SIG-M5 (cell line): ENCODE results near the gene ADGRL3.
"Not testable (repeated sequence)": the region's sequence is repeated elsewhere in the genome, so short reads cannot be mapped to it uniquely, and the experiment has no call there.

Experiments used
- DNase-seq: peaks from one replicate; lab custom pipeline; 2025; lab: John Stamatoyannopoulos, UW

Gene ADGRL3

GRCh38 chr4:61356696-61357095, 156.6 kb downstream of the ADGRL3 start:
- no peak for DNase-seq

GRCh38 chr4:61359301-61359700, 159.2 kb downstream of the ADGRL3 start:
- DNase-seq: no peak

DNA sequence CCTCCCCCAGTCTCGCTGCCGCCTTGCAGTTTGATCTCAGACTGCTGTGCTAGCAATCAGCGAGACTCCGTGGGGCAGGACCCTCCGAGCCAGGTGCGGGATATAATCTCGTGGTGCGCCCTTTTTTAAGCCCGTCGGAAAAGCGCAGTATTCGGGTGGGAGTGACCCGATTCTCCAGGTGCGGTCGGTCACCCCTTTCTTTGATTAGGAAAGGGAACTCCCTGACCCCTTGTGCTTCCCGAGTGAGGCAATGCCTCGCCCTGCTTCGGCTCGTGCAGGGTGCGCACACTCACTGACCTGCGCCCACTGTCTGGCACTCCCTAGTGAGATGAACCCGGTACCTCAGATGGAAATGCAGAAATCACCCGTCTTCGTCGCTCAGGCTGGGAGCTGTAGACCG, 172.7 kb downstream of the ADGRL3 start:
- not testable (repeated sequence) for DNase-seq

- DNase-seq: no peak
Observed at GRCh38 chr4:61373901-61374440, 173.8 kb downstream of the ADGRL3 start.

GRCh38 chr4:61374447-61374891, 174.3 kb downstream of the ADGRL3 start:
- DNase-seq: no peak

GRCh38 chr4:61375301-61375700, 175.2 kb downstream of the ADGRL3 start:
- DNase-seq: no peak

DNA sequence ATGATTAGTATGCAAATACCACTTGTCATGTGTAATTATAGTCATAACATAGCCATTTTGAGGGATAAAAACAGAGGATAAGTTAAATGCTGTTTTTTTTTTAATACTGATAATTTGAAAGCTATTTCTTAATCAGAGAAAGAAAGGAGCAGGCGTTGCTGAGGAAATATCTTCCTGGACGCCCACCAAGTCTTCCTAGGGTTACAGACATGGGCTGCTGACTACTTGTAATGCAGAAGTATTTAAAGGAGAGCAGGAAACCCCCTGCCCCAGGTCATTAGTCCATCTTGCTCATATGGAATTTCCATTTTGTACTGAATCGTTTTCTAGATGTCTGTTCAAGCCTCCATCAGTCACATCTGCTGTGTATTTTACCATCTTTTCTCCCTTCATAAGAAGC, 176.2 kb downstream of the ADGRL3 start:
- DNase-seq: no peak

DNA sequence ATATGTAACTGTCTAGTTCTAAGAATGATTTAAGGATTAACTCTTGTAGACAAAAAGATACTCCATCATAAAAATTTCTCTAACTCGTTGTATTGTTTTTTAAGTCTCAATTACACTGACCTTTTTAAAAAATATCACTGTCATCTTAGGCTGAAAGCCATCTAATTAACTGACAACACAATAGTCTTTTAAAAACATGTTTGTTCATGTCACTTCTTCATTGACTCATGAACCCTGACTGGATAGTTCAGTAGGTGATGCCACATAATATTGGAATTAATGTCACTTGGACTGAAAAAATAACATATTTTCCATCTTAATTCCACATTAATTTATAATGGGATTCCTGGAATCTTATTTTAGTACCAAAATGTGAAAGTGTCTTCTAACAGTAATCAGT, 179.3 kb downstream of the ADGRL3 start:
- DNase-seq: no peak

DNA sequence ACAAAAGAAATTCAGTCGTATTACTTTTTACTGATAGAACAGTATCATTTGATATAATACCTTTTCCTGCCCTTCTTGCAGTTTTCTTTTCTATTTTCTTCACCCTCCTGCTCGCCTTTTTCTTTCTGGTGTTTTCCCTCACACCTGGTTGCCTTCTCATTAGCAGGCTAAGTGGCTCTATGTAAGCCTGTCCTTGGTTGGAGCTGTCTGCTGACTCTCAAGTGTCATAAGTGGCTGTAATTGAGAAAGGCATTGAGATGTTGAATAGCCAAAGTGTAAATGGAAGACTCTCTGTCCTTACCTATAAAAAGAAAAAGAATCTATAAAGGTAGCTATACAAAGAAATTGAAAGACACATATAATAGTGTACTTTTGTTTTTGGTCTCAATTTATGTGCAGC, 180.7 kb downstream of the ADGRL3 start:
- no peak for DNase-seq

DNA sequence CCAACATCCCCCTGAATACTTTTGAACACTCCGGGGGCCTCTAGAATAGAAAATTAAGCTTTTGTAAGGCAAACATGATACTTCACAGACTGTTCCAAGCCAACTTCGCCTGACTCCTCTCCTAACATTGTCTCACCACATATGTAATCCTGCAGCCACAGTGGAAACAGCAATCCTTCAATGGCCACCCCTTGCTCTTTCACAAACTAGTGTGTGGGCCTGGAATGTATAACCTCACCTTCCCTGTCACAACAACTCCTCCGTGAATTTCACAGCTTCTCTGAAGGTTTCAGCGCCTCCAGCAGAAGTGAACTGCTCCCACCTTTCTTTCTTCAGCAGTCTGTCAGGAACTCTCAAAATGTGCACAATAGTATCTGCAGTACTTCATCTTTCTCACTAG, 185.1 kb downstream of the ADGRL3 start:
- no peak for DNase-seq

DNA sequence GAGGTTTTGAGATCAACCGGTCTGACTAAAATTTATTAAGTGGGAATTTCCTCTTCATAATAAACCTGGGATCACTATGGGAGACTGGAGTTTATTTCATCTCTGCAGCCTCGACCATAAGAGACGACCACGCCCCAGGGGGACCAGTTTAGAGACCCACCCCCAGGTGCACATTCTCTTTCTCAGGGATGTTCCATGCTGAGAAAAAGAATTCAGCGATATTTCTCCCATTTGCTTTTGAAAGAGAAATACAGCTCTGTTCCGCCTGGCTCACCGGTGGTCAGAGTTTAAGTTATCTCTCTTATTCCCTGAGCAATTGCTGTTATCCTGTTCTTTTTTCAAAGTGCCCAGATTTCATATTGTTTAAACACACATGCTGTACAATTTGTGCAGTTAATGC, 187.2 kb downstream of the ADGRL3 start:
- DNase-seq: not testable (repeated sequence)

DNA sequence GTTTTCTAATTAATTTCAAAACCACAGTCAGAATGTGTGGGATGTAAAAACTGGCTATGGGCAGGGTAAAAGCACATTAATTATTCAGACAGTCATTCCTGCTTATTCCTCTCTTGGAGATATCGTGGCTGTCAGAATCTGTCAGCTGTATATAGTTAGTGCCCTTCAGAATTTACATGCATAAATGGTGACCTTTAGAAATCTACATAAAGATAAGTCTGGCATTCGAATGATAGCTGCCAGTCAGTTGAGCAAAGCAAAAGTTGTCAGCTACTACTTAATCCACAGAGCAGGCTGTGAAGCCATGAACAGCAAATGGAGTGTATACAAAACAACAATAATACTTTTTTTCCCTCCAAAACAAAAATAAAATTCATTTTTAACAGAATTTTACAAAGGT, 189.5 kb downstream of the ADGRL3 start:
- no peak for DNase-seq

DNA sequence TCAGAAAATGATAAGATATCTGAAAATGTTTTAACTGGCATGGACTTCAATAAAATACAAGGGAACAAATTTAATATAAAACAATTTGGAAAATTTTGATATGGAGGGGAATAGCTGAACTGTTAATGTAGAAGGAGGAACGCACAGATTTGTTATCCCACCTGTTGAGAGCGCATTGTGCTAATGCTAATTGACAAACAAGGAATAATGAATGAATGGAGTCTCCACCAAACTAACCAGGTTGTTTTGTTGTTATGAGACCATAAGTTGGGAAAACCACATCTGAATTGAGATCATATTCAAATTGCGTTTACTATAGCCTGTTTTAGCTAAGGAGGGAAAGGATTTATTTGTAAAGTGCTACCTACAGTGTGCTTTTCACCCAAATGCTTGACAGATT, 195.6 kb downstream of the ADGRL3 start:
- no peak for DNase-seq

- peak; percentile 11 for DNase-seq
Observed at GRCh38 chr4:61397174-61397573, 197.0 kb downstream of the ADGRL3 start.

- DNase-seq: no peak
Observed at GRCh38 chr4:61400439-61401038, 200.4 kb downstream of the ADGRL3 start.

DNA sequence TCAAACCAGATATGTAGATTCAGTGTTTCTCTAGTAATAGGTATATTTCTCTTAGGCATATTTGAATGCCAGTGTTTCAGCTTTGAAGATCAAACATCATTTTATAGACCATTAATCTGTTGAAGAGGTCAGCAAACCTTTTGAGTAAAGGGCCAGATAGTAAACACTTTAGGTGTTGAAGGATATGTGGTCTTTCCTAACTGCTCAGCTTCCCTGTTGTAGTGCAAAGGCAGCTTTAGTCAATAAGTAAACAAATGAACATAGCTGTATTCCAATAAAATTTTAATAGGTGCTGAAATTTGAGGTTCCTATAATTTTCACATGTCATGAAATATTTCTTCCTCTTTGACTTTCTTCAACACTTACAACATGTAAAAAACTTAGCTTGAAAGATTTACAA, 201.6 kb downstream of the ADGRL3 start:
- no peak for DNase-seq

DNA sequence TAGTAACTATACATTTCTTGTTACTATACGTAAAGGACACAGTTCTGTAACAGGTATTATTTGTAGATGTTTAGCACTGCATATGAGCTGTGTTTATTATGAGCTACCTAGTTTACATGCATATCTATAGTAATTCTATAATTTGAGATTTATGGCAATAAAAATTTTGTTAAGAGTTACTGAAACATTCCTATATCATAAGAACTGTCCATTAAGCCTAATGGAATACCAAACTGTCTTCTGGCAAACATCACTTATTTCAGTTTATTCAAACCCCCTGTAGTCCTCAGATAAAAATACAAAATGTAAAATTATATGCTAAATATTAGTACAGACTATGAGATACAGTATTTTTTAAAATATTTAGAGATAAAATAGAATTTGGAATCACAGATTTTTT, 205.2 kb downstream of the ADGRL3 start:
- no peak for DNase-seq

DNA sequence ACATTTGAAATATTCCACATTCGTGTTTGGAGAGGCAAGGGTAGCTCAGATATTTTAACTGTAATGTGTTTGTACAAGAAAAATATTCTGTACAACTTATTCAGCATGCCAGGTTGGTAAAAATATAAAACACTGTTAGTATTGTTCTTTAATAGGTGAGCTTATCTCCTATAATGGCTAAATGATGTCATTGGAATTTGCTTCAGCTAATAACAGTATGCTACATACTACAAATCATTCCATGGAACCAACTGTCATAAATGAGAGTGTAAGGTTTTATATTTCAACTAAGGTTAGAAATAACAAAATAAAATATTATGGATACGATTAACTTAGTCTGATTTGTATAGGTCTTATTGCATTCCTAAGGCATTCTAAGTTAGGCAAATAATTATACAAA, 206.6 kb downstream of the ADGRL3 start:
- DNase-seq: no peak

DNA sequence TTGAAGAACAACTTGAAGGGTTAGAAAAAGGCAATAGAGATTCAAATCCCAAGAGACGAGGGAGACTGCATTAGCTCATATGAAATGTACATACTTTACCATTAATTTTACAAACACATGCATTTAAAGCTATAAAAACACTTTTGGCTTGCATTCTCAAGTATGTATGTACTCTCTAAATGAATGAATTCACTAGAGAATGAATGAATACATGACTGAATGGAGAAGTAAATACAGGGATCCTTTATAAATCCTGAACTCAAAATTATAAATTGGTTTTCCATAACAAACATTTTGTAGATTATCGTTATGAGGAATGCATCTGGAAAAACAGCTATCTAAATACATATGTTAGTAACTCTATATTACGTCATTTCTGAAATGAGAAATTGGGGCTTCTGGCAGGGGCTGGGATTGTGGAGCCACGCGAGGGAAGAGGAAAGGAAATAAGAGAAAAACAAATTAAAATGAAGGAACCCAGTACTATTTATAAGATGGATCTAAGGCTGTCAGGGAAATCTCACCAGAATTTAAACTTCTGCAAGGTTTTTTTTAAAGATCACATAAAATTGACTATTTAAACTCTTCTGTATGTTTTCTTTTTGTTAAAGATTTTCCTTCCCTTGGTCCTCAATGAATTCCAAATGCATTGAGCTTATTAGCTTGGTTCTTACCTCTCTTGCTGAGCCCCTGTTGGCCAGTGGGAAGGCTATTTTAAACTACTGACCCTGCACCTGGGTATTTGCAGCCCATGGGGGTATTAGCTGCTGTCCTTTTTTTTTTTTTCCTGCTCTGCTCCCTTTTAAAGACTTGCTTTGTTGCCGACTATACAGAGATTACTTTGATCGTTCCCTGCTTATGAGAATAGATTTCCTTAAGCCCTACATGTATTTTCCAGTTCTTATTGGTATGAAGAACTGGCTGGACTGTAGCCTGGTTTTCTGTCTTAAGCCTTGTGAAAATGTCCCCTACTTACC, 207.8 kb downstream of the ADGRL3 start:
- DNase-seq: no peak

DNA sequence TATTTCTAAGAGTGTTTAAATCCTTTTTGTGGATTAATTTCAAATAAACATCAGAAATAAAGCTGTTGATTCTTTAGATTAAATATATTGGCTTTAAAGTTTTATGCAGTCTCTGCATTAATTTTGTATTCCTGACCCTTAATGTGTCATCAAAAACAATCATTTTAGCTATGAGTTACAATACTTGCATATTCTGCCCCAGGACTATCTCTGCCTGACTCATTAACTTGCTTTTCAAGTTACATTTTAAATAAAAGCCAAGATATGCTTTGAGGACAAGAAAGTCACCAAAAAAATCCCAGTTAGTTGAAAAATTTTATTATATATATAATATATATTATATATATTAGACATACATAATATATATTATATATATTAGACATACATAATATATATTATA, 208.7 kb downstream of the ADGRL3 start:
- DNase-seq: no peak

GRCh38 chr4:61411241-61411640, 211.1 kb downstream of the ADGRL3 start:
- no peak for DNase-seq

GRCh38 chr4:61425315-61425714, 225.2 kb downstream of the ADGRL3 start:
- DNase-seq: no peak

DNA sequence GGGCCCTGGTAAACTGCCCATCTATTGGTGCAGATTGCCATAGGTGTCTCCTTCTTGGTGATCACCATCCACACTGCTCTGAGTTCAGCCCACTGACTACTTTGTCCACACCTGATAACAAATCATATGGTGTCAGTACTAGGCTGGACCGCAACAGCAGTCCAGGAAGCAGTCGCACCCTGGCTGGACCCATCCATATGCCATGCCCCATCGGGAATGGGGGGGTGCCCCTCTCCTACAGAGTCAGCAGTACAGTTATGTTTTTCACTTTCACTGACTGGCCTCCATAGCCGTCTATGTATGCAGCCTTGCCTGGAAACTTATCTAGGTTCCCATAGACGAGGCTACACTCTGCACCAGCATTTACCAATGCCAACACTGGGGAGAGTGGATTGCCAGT, 226.1 kb downstream of the ADGRL3 start:
- no peak for DNase-seq
